HG03432 (cell line): Measurements from ENCODE around the gene UST.
A peak's percentile ranks its signal among the peaks of the same experiment; 100 is the strongest.

ENCODE experiments used
- ATAC-seq: cut with Tn5 transposase; IDR thresholded peaks from one replicate; pipeline ENCODE4 v1.9.1; 2021; ENCODE audit warnings: mild to moderate bottlenecking, moderate library complexity; ENCODE audit not compliant: unreplicated experiment

UST gene

DNA sequence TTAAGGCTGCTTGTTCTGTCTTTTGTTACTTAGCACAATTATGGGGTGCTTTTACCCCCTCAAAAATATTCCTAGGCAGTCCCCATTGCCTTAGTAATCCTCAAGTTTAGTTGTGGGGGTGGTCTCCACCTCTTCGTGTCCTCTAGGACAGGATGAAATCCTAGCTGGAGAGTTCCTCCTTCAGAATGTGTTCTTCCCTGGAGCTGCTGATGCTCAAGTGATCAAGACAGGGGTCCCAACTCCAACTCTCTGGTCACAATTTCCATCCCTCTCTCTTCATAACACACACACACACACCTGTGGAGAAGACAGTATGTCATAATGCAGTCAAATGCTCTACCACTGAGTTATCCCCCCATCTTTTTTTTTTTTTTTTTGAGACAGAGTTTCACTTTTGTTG is 280.7 kb downstream of the UST start:
- no peak for ATAC-seq

DNA sequence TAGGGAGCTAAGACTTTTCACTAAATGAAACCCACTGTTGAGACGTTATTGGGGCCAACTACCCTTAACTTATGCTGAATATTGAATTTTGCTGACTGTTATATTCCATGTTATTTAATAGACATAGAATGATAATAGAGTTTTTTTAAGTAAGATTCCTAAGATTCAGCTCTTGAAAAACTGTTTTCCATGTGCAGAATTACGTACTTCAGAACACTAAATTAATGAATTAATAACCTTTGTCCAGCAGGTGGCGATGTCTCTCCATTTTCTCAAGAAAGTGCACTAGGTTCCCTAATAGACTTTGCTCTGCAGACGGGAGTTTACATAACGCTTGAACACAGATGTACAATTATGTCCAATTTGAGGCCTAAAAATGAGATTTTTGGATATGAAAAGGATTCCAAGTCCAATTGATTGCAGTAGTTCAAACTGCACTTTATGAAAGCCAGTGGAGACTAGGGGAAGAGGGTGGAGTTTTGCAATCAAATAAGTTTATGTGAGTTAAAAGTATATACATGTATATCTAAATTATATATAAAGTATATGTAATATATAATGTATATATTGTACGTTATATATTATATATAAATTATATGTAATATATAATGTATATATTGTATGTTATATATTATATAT is 282.1 kb downstream of the UST start:
- ATAC-seq = no peak

DNA sequence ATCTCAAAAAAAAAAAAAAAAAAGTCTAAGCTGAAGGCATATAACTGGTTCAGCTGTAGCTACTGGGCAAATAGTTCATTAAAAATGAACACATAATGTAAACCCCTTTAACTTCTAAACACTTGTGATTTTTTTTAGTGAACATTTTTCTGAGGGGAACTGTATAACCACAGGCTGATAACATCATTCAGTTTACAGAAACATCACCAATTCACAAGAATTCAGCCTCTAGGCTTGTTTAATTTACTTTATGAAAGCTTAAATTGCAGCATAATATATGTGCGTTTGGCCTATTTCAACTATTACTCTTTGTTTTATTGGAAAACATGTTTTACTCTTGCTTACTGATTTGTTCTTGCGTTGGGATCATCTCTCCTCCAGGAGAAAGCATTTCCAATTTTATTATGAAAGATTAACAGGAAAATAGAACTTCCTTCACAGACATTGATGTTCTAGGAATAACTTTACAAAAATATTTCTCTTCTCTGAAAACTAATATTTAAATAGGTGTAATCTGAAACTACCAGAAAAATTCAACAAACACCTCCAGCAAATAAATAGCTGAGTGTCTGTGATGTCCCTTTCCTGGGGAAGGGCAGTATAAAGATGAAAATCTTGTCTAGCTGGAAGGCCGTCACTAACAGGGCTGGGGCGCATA is 284.5 kb downstream of the UST start:
- ATAC-seq = no peak

DNA sequence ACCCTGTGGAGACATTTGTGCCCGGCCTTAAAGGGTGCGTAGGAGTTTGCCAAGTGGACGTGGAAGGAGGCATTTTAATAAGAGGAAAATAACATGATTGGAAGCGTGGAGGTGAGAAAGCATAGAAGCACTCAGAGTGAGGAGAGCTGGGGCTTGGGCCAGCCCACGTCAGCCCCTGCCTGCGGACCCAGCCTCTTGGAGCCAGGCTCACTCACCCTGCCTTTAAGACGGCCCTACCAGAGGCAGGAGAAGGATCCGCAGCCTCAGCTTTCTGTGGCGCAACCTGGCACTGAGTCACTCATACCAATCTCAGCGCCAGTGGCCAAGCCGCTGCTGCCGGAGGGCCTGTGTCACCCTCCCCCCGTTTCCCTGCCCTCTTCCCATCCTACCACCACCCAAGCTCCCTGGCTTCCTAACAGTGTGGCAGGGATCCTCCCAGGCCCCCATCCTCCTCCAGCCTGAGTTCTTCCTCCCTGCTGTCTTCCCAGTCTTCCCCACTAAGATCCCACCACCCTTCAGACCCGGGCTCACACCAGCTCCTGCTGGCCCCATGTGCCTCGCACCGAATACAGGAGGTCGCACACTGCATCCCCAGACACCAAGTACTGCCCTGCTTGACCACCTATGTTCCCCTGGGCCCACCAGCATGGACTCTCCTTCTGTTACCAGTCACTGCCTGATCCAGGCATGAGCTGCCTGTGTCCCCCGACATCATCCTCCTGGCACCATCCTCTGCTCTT is 285.2 kb downstream of the UST start:
- ATAC-seq = peak; percentile 19

DNA sequence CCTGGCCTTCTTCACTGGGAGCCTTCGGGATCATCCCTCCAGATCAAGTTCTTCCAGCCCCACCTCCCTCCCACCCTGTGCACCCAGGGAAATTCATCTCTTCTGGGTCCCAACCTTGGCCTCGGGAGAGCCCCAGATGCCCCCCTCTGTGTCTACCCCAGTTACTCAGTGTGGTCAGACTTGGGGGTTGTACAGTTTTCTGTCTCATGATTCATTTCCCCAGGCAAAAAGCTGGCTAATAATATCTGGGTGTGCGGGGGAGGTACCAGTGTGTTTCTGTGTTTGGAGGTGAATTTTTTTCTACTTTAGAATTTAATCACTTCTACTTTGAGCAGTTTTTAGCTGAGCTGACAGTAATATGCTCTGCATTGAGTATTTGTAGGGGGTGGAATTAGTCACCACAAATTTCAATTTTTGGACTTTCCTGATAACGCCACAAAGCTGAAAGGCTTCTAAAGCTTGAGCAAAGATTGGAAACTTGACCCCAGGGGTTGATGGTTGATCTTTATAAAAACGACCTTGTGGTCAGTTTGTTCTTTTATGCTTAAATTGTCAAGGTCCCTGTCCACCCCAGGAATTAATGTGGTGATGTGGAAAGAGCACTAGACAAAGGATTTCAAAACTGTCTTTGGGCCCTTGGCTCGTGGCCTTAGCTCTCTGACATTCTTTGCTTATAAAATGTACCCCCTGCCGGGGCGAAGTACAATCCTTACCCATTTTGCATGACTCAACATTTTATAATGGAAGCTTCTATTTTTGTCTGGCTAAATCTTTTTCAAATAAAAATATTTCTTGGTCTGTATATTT is 286.0 kb downstream of the UST start:
- peak; percentile 90 for ATAC-seq

DNA sequence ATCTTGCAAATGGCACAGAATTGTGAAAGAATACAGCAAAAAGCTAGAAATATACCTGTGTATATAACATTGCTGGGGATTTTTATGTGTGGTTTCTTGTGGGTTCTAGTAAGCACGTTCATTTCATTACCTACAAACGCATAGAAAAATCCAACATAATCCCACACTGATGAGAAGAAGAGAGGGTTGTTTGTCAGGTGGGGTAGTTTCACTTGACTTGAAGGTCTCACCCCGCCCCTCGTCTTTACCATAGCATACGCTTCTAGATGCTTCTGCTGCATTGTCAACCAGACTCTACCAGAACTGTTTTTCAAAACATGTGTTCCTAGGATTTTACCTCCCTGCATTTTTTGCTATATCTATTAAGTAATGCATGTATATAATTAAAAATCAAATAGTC is 286.6 kb downstream of the UST start:
- peak; percentile 18 for ATAC-seq

DNA sequence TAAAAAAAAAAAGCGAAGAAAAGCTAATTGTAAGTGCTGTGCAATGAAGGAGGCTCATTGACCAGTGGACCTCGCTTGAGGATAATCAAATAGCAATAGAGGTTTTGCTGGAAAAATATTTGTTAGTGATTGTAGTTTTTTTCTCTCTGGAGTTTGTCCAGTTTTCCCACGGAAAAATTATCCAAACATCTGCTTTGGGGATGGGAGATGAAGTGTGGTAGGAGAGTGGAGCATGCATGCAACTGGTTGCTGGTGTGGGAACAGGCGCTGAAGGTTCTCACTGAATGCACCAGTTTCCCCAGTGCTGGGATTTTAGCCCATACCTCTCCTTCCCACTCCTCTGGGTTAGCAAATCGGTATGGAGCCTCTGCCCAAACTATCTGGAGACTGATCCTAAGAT is 288.9 kb downstream of the UST start:
- no peak for ATAC-seq

DNA sequence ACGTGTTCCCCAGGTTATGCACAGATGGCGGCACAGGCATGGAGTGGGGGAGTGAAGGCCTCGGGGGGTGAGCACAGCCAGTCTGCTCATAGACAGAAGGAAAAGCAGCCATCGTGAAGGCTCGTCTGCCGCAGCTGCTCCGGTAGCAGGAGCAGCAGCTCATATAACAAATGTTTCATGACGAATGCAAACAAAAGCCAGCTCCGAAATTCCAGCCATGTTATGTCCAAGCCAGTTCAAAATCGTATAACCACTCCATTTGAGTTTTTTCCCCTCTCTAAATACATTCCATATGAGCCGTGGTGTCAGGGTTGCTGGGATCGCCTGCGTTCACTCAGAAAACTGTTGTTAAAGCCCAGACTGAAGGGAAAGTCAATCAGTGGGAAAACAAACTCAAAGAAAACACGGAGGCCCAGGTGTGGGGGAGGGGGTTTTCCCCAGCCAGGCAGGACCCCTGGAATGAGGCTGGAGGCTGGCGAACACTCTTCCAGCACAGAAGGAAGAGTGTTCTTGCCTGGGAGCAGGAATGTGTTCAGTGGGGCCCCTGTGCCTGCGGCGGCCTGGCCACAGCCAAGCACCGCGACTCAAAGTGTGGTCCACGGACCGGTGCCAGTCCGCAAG is 290.3 kb downstream of the UST start:
- ATAC-seq = no peak

DNA sequence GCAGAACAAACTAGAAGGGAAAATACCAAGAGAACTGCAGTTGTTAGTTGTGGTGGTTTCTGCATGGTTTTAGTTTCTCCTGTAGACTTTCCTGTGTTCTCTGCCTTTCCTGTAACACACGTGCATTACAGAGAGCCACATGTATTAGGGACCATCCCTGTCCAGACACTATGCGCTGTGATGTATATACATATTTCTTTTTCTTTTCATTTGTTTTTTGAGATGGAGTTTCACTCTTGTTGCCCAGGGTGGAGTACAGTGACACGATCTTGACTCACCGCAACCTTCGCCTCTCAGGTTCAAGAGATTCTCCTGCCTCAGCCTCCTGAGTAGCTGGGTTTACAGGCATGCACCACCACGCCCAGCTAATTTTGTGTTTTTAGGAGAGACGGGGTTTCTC is 292.2 kb downstream of the UST start:
- peak; percentile 71 for ATAC-seq

DNA sequence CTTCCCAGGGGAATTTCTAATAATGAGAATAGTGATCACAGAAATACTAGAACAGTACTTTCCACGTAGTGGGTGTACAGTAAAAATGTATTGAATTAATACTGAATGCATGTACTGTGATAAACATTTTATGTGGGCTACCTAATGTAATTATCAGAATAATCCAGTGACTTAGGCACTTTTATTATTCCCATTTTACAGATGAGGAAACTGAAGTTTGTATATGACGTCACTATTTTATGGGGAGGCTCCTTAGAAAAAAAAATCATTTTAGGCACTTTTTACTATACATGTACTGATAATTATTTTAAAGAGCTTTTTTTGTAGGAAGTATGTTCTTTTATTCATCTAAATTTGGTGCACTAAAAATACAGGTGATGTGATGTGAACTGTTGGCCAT is 295.1 kb downstream of the UST start:
- no peak for ATAC-seq

DNA sequence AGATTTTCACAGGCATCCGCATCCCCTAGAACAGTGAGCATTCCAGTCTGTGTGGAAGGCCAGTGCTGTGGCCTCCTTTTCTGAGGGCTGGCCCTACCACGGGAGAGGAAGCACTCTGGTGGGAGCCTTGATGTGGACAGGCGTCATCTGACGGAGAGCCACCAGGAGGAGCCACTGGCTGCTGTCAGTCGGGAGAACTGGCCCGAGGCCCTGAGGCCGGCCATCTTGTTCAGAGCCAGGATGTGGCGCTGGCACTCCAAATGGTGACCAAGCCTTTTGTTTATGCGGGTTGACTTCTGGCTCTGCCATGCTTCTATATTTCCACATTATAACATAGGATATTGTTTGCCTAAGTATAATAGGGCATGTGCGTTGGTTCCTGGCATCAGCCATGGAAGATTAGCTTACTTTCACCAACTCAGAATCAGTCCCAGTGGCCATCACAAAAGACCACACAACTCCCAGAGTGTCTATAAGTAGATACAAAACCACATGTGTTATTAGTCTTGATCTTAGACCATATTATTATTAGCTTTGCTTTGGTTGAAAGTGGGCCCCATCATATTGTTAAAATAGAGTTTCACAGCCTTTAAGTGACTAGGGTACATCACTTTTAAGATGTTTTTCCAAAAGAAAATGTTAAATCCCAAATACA is 296.8 kb downstream of the UST start:
- no peak for ATAC-seq

DNA sequence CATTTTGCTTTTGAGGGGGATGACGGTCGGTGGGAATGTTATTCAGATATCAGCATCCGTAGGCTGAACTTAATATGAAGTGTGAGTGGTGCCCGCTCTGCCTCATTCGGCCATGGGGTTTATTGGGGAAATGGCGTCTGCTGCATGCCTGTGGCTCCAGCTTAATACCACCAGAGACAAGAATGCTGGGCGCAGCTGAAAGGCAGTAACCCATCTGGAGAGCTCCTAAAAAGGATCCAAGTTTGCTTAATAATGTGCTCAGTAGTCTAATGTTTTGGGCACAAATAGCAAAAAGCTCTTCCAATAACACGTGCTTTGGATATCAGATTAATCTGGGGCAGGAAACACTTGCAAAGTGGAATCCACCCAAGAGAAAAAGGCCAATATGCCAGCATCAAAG is 297.7 kb downstream of the UST start:
- ATAC-seq = no peak

DNA sequence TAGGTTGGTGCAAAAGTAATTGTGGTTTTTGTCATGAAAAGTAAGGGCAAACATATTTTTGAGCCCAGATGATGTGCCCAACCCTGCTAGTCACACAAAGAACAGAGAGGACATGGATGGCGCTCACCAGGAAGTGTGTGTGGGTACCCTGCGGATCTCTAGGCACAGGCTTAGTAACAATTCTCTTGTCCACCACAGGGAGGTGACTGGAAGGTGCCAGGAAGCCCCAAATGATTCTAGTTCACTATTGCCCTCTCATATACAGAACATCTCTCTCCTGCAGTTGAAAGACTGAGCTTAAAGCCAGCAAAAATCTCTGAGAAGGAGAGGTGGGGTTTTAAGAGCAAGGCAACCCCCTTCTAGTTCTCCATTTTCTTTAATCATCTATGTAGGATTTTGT is 298.6 kb downstream of the UST start:
- peak; percentile 59 for ATAC-seq

DNA sequence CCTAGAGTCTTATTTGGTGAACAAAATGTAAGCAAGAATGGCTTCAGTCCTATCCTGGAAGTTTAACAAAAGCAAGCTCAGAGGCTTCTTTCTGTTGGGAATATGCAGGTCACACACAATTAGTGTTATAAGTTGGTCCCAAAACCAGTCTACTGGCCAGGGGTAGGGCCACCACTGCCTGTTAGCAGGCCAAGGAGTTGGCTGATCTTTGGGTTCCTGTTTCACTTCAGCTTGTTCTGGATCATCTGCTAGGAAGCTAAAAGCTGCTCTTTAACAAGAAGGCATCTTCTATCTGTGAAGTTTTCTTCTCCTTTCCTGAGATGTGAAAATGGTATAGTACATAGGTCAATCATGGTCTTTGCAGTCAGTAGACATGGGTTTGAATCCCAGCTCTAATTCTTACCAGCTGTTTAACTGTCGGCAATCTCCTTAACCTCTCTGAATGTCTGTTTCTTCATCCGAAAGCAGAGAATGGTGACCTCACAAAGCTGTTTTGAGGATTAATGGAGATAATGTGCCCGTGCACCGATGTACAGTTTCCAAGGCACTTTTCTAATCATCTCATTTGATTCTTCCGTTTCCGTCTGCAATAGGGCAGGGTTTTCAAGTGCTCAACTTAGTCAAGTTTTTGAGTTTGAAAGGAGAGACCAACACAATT is 299.5 kb downstream of the UST start:
- ATAC-seq = no peak

DNA sequence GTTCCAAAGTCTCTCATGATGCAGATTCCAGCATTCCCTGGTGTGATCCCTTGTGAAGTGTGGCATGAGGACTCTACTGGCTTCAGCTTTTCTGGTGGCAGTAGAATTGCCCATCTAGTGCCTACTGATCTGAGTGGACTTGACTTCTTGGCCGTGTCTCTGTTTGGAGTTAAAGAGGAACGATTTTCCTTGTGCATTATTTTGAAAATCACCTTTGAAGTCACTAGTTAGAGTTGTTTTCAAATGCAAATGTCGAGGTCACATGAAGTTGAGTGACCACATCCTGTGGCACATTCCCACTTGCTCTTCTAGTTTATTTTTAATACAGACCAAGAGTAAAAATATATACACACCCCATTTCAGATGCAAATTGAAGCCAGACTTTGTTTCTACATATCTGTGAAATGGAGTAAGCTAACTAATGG is 300.0 kb downstream of the UST start:
- peak; percentile 78 for ATAC-seq

DNA sequence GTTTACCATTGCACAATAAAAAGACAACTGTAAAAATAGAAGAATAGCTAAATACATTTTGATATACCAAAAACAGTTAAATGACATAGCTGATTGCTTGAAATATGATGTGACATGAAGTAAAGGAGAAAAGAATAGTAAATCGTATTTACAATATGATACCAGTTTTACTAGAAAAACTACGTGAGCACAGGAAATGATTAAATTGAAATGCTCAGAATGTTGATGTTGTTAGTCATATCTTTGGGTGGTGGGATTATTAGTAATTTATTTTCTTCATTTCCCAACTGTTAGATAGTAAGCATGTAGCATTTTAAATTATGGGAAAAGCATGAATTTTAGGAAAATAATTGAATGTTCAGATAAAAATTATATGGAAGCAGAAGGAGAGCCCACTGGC is 302.4 kb downstream of the UST start:
- no peak for ATAC-seq

DNA sequence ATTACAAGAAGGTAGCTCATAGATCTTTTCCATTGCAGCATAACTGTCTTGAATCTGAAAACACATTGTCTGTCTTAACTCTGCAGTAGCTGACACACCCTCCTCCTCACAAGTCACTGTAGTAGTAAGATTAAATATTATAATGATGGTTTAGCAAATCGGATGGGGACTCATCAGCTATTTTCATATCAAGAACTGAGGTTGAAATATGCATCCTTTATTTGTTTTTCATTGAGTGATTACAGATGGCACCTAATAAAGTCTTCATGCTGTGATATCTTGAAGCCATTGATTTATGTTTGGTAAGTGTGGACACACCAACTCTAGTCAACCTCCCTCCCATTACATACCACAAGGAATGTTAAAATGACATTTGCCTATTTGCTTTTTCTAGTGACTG is 303.3 kb downstream of the UST start:
- no peak for ATAC-seq

DNA sequence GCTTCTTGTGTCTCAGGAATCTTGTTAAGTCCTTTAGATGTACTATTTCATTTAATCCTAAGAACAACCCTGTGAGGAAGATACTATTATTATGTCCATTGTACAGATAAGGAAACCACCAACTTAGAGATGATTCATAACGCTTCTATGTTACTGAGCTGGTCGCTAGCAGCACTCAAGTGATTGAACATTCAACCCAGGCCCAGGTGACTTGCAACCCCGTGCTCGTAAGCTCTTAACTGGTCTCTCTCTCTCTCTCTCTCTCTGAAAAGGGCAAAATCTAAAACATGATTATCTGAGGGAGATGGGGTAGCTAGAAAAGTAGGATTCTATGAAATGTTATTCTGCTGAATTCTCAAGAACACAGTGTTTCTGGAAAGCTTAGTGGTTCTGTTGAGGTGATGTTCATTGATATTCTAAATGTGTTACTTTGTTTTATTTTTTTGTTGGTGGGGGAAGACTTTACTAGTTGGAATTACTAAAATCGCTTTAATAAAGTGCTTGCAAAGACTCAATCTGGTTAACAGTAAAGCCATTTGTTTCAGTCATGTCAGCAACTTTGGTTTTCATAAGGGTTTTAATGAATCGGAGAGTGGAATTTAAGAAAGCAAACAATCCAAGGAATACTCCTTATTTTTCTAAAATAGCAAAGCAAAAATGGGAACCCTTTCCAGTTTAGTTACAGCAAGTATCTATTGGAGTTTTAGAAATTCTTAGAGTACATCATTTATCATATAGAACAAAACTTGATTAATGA is 305.7 kb downstream of the UST start:
- peak; percentile 44 for ATAC-seq

DNA sequence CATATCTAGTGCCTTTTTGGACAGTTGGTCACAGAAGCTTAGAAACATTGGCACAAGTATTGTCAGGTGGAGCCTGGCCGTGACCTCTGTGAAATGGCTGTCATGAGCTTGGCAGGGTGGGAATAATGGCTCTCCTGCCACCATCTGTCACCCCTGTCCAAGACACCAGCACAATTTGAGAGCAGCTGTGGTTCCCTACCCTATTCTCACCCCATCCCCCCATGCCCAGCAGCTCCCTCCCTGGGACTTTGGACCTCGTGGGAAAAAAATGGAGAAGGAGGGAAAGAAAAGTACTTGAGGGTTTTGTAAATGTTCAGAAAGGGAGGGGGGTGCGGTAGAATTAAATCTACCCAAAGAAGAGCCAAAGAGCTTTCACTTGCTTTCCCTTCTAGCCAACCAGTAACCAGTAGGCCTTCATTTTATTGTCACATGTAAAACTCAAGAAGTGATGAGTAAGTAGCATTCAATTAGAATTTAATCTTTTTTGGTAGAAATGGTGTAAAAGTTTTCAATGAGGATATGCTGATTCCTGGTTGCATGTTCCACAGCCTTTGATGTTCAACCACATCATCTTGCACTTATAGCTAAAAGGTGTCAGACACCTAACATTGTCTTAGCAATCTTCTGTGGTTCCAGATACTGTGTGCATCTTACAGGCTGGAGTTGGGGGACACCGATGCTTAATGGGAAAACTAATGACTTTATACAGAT is 307.2 kb downstream of the UST start:
- ATAC-seq = no peak
